GM21390 (cell line): ENCODE measurements around the gene NCK2.
A peak's percentile ranks its signal among the peaks of the same experiment; 100 is the strongest.
"Not testable (repeated sequence)": the region's sequence is repeated elsewhere in the genome, so short reads cannot be mapped to it uniquely, and the experiment has no call there.

Experiments used
- ATAC-seq: cut with Tn5 transposase; IDR thresholded peaks from one replicate; pipeline ENCODE4 v1.9.1; 2021; ENCODE audit not compliant: unreplicated experiment

NCK2 gene

GRCh38 chr2:105886687-105887086 lies 142.0 kb downstream of the NCK2 start:
- ATAC-seq = no peak

GRCh38 chr2:105887256-105887655 lies 142.5 kb downstream of the NCK2 start:
- no peak for ATAC-seq

GRCh38 chr2:105888625-105889024 lies 143.9 kb downstream of the NCK2 start:
- ATAC-seq = no peak

GRCh38 chr2:105889046-105889445 lies 144.3 kb downstream of the NCK2 start:
- ATAC-seq = no peak

GRCh38 chr2:105890111-105890510 lies 145.4 kb downstream of the NCK2 start:
- no peak for ATAC-seq

- ATAC-seq = no peak
Measured at GRCh38 chr2:105890856-105891255, 146.1 kb downstream of the NCK2 start.

- ATAC-seq = no peak
Measured at GRCh38 chr2:105893011-105893995, 148.6 kb downstream of the NCK2 start.

GRCh38 chr2:105894327-105894944 lies 149.7 kb downstream of the NCK2 start:
- no peak for ATAC-seq

- ATAC-seq = no peak
Measured at GRCh38 chr2:105895990-105896764, 151.5 kb downstream of the NCK2 start.

GRCh38 chr2:105896765-105897163 lies 152.1 kb downstream of the NCK2 start:
- ATAC-seq = no peak

GRCh38 chr2:105897694-105898093 lies 153.0 kb downstream of the NCK2 start:
- ATAC-seq = not testable (repeated sequence)

- ATAC-seq = no peak
Measured at GRCh38 chr2:105903051-105903674, 158.5 kb downstream of the NCK2 start.

GRCh38 chr2:105904938-105905337 lies 160.2 kb downstream of the NCK2 start:
- peak; percentile 85 for ATAC-seq

GRCh38 chr2:105906481-105906880 lies 161.8 kb downstream of the NCK2 start:
- ATAC-seq = no peak

GRCh38 chr2:105907184-105907583 lies 162.5 kb downstream of the NCK2 start:
- no peak for ATAC-seq

GRCh38 chr2:105909215-105909614 lies 164.5 kb downstream of the NCK2 start:
- no peak for ATAC-seq

- ATAC-seq = no peak
Measured at GRCh38 chr2:105910497-105911238, 166.0 kb downstream of the NCK2 start.

- no peak for ATAC-seq
Measured at GRCh38 chr2:105911425-105911824, 166.7 kb downstream of the NCK2 start.

GRCh38 chr2:105912081-105912480 lies 167.4 kb downstream of the NCK2 start:
- ATAC-seq = no peak

GRCh38 chr2:105915005-105915558 lies 170.4 kb downstream of the NCK2 start:
- ATAC-seq = peak; percentile 84
